ENCODE data around the gene JPH2.

Gene JPH2

GRCh38 chr20:44206132-44206531 lies 19.1 kb upstream of the JPH2 start:
- intact Hi-C loops (cut with DNase I; ENCODE audit: low total_unique reads): no loop called here
- peak overlapping the region in 1 of 2 donors; percentile 96 for H3K27ac ChIP-seq
- TF ChIP-seq CTCF (IDR thresholded peaks at IDR 0.05): no peak
- peaks cover 0 to 68% (median 39%) of the 10 kb centered on the region in 4 donors for H3K4me1 ChIP-seq
- H3K4me3 ChIP-seq: no peak overlapping the region
- no peaks in the 10 kb centered on the region for H3K27me3 ChIP-seq
- peaks cover 15 to 36% (median 31%) of the 10 kb centered on the region in 3 donors for H3K36me3 ChIP-seq
- no peak for DNase-seq
- no peaks in the 10 kb centered on the region for H3K9me3 ChIP-seq

- intact Hi-C loops (cut with DNase I; ENCODE audit: low total_unique reads): no loop called here
- Histone ChIP-seq H3K9me3 (no peaks in the 10 kb centered on the region), H3K4me1 (peaks cover 0 to 81% (median 42%) of the 10 kb centered on the region in 4 donors), H3K27ac (peak overlapping the region; percentile 36 to 69), H3K36me3 (peaks cover 26 to 44% (median 37%) of the 10 kb centered on the region in 3 donors), H3K27me3 (no peaks in the 10 kb centered on the region), H3K4me3 (no peak overlapping the region)
- no peak for TF ChIP-seq CTCF (IDR thresholded peaks at IDR 0.05)
- no peak for DNase-seq
Measured at GRCh38 chr20:44204832-44205215, 17.8 kb upstream of the JPH2 start.

- peaks cover 32 to 49% (median 41%) of the 10 kb centered on the region in 3 donors for H3K36me3 ChIP-seq
- DNase-seq: no peak
- H3K27me3 ChIP-seq: no peaks in the 10 kb centered on the region
- no peak for TF ChIP-seq CTCF (IDR thresholded peaks at IDR 0.05)
- peaks cover 0 to 80% (median 42%) of the 10 kb centered on the region in 4 donors for H3K4me1 ChIP-seq
- H3K4me3 ChIP-seq: no peak overlapping the region
- H3K27ac ChIP-seq: peak overlapping the region; percentile 36 to 69
- intact Hi-C loops (cut with DNase I; ENCODE audit: low total_unique reads): no loop called here
- no peaks in the 10 kb centered on the region for H3K9me3 ChIP-seq
Measured at GRCh38 chr20:44204156-44204831, 17.3 kb upstream of the JPH2 start.

GRCh38 chr20:44203161-44203560 lies 16.2 kb upstream of the JPH2 start:
- Histone ChIP-seq H3K27ac (peak overlapping the region; percentile 14 to 34), H3K27me3 (no peaks in the 10 kb centered on the region), H3K4me1 (peaks cover 0 to 69% (median 34%) of the 10 kb centered on the region in 4 donors), H3K9me3 (no peaks in the 10 kb centered on the region), H3K4me3 (no peak overlapping the region), H3K36me3 (peaks cover 40 to 61% (median 52%) of the 10 kb centered on the region in 3 donors)
- no peak for TF ChIP-seq CTCF (IDR thresholded peaks at IDR 0.05)
- DNase-seq: no peak
- intact Hi-C loops (cut with DNase I; ENCODE audit: low total_unique reads): no loop called here

- Histone ChIP-seq H3K4me3 (no peak overlapping the region), H3K4me1 (peaks cover 0 to 49% (median 25%) of the 10 kb centered on the region in 4 donors), H3K36me3 (peaks cover 56 to 75% (median 69%) of the 10 kb centered on the region in 3 donors), H3K9me3 (no peaks in the 10 kb centered on the region), H3K27me3 (no peaks in the 10 kb centered on the region), H3K27ac (peak overlapping the region in 1 of 2 donors; percentile 3)
- TF ChIP-seq CTCF (IDR thresholded peaks at IDR 0.05): no peak
- no peak for DNase-seq
- intact Hi-C loops (cut with DNase I; ENCODE audit: low total_unique reads): no loop called here
Measured at GRCh38 chr20:44200983-44201382, 14.0 kb upstream of the JPH2 start.

Data from tibial artery (tissue), 4 donors.